Stimulated activated CD4-positive, alpha-beta T cell treated with anti-CD3 and anti-CD28 coated beads, Interleukin-15, amount 100 ng/mL, for 48 hours (primary cell): Measurements from ENCODE around the gene NRXN3.

Experiments used
- DNase-seq, 2 donors: peaks; one replicate each; pipeline ENCODE4 v3.0.0-alpha.2; 2020; ENCODE audit warnings: low read depth in 2 of 2

The NRXN3 gene

DNA sequence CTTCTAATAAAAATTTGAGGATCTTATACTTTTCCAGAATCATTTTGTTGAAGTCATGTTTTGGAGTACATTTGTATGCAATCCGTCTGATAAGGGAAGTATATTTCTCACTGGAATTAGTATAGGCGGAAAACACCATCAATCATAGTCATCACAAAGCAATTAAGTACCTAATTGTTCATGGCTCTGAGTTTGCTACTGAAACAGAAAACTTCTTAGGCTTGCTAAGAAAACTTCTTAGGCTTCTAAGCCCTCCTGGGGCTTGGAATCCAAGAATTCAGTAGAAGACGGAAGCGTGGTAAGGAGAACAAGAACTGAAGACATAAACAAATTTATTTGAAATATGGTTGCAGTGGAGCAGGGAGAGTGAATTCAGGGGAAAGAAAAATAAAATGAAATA lies 1404.9 kb downstream of the NRXN3 start:
- no peak for DNase-seq

DNA sequence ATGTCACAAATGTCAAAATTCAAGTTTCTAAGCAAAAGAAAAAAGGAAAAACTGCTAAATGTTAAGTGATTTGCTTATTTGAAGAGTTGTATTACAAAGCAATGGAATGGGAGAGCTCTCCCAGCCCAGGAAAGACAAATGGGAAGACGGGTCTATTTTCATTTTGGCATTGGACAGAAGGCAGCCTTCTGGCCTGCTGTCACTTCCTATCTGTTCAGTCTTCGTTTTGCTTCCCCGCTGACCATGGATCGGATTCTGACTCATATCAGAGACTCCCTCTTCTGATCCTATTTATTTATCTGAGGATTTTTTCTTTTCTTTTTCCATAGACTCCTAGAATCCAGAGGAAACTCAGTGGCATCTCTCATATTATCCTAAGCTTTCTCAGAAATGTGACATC lies 1406.3 kb downstream of the NRXN3 start:
- DNase-seq: no peak

- no peak for DNase-seq
Observed at GRCh38 chr14:79578470-79578869, 1408.3 kb downstream of the NRXN3 start.

- DNase-seq: no peak
Observed at GRCh38 chr14:79580414-79580813, 1410.2 kb downstream of the NRXN3 start.

DNA sequence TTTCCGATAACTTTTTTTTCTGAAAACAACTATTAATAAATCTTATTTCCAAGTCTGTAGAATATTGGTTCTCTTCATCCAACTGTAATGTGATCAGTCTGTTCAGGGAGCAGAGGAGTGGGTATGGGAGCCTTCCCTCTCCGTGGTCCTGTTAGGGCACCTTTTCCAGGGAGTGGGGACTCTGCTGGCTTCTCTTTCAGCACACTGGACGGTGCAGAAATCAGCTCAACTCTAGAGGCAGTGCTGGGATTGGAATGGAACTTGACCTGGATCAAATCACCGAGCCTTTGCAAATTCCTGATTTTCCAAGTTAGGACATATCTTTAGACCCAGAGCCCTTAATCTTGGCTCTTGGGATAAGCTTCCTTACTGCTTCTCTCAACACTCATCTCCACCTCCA lies 1410.7 kb downstream of the NRXN3 start:
- DNase-seq: no peak

GRCh38 chr14:79581912-79582576 lies 1411.9 kb downstream of the NRXN3 start:
- DNase-seq: no peak

DNA sequence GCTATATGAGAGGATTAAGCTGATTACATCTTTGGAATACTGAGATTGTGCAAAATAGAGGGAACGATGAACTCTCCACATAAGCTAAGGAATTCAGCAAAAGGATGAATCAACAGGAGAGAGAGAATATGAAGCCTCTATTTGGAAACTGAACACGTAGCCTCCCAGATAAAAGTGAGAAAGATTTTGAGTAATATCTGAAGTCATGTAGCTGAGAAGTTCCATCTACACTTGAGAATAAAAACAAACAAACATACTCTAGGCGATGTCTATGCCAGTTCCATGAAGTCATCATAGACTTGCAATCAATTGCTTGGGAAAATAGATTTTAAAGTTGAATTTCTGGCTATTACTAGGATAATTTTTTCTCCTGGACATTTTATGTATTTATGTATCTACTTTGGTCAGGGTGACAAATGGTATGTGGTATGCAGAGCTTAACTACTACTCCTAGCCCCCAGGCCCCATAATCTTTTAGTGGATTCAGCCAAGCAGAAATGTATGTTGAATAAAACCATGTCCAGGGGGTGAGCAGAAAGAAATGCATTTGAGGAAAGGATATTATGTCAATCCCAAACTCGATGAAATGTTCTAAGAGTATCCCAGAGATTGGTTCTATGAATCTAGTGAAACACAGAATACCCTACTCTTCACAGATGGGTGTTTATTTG lies 1413.7 kb downstream of the NRXN3 start:
- no peak for DNase-seq

DNA sequence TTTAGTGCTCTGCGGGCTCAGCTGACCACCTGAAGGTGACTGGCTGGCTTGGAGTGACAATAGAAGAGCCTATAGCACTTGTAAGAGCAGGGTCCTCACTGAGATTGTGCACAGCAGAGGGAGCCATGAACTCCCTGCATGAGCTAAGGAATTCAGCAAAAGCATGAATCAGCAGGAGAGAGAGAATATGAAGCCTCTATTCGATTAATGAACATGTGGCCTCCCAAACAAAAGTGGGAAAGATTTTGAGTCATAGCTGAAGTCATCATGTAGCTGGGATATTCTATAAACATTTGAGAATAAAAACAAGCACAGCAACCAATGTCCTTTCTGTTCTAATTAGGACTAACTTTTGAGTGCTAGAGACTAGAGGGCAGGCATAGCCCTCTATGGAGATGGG lies 1414.5 kb downstream of the NRXN3 start:
- DNase-seq: no peak

DNA sequence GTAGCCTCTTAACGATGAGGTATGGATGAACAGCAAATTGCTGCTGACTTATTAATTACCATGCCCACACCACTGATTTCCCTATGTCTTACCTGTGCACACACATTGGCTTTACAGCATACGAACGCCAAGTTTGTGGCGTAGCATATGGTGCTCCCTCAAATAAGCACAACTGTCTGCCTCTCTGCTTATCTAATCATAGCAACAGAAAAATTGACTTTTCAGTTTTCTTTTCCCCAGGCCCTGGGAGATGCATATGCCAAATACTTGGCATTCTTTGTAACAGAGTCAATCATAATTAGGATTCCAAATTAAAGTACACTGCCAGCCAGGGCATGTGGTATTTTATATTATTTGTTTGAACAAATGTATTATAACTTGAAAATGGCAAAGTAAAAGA lies 1415.7 kb downstream of the NRXN3 start:
- DNase-seq: no peak

GRCh38 chr14:79586416-79586815 lies 1416.2 kb downstream of the NRXN3 start:
- no peak for DNase-seq

DNA sequence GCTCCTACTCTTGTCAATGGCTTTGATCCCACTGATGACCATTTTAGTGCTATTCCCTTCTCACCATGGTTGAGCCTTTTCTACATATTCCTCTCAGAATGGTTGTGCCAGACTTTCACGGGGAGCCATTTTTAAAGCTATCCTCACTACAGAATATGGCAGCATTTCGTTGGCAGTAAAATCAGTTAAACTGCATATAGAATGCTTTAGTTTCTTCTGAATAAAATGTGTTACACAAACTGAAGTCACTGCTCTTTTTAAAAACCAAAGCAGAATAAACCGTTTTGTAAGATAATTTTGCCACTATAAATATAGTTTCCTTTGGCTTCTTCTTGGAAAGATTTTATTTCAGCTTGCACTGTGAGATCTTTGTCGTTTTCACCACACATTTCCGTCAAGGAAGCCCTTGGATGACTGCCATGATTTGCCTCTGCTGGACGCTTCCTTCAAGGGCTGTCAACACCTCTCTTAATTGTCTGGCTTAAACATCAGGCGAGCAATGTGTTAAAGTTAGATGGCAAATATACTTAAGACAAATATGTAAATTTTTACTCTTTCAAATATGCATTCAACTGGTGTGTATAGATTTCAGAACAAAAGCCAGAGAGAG lies 1416.9 kb downstream of the NRXN3 start:
- no peak for DNase-seq

- DNase-seq: no peak
Observed at GRCh38 chr14:79587875-79588274, 1417.7 kb downstream of the NRXN3 start.

GRCh38 chr14:79588398-79588797 lies 1418.2 kb downstream of the NRXN3 start:
- no peak for DNase-seq

DNA sequence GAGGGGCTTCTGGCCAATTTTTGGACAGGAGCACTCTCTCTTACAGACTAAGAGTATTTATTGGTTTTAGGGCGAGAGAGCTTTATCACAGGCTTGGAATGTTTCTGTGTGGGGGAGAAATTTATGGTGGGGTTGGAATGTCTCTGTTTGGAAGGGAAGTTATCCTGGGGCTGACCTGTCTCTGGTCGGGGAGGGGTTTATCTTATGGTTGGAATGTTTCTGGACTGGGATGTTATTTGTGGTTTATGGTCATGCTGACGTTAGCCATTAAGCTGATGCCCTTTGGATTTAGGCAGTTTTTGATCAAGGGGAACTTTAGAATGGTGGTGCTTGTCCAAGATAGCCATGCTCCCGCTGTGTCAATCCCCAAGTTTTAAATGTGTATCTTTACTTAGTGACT lies 1426.4 kb downstream of the NRXN3 start:
- DNase-seq: no peak

GRCh38 chr14:79597566-79597965 lies 1427.4 kb downstream of the NRXN3 start:
- no peak for DNase-seq

- no peak for DNase-seq
Observed at GRCh38 chr14:79598339-79598738, 1428.2 kb downstream of the NRXN3 start.

GRCh38 chr14:79599239-79599638 lies 1429.1 kb downstream of the NRXN3 start:
- DNase-seq: no peak

GRCh38 chr14:79600406-79600805 lies 1430.2 kb downstream of the NRXN3 start:
- no peak for DNase-seq

DNA sequence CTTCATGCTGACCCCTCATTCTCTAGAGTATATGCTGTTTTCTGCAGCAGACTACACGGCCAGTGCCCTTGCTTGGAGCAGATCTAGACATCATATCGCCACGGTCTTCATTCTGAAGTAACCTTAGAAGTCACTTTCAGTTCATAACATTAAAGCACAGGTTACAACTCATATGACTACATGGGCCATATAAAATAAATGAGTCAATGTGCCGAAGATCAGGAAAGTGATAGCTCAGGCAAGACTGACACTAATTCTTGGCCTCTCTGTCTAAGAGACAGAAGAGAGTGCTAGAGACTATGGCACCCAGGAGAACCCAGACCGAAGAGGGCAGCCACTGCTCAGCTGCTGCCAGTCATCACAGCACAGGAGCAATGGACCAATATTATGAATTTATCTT lies 1431.4 kb downstream of the NRXN3 start:
- no peak for DNase-seq

DNA sequence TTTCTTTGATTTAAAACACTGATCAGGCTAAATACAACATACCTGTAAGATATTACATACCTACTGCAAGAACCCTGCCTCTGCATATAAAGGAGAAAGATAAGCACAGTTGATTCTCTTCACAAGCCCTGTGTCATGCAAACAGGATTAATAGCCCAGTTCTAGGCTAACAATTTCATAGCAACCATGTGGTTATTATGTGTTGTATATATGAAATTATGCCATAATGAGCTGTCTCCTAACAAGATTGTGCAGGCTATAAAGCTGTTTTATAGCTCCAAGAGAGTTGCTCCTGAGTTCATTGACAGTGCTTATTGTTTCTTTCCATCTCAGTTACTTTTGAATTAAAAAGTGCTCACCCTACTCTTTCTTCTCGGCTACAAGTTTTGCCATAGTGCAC lies 1431.9 kb downstream of the NRXN3 start:
- DNase-seq: no peak

DNA sequence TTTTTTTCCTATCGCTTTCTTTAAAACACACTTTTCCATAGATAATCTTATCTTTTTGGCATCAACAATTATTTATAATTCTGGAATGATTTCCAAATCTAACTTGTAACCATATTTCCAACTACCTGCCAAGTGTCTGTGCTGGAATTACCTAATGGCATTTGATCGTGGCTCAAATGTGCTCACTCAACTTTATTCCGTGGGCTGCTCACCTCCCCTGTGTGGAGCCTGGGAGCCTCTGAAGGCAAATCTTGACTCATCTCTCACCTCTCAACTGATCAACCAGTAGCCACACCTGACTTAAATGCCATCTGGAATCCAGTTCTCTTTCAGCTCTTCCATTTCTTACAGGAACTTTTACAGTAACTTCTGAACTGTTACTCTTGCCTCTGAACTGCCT lies 1432.6 kb downstream of the NRXN3 start:
- DNase-seq: no peak

- DNase-seq: no peak
Observed at GRCh38 chr14:79605849-79606248, 1435.7 kb downstream of the NRXN3 start.

DNA sequence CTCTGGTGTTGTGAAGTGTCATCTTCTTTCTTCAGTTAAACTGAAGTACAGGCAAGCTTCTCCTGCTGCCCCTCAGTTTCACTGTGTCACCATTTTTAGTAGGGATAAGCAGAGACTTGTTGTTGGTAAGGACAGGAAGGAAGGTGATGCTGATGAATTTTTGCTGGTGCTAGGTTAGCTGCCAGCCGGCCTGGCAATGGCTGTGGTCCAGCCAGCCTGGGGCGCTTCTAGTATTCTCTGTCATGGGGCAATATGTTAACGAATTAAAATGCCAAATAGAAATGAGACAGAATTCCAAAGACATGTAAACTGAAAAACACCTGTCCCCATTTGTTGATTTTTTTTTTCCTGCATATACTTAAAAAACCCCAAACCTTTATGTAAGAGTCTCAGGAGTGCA lies 1438.3 kb downstream of the NRXN3 start:
- DNase-seq: no peak
